Naive thymus-derived CD4-positive, alpha-beta T cell (primary cell): ENCODE results near the gene AUNIP. TPM values are rescaled to one million over a fixed set of nuclear protein-coding genes. Genes with fewer than 3 reads are reported as not detected.
A peak's percentile ranks its signal among the peaks of the same experiment; 100 is the strongest.

ENCODE experiments used
- ATAC-seq: fragments of 150-1000 bp; cut with Tn5 transposase; 2 replicates; pipeline ENCODE4 v1.10.0; 2021; ENCODE audit warnings: mild to moderate bottlenecking, moderate library complexity
- CTCF ChIA-PET: fragments of 350-600 bp; sonication (Branson Sonifier 250); formaldehyde crosslinking; loops from one replicate; lab custom pipeline; 2021; ENCODE audit warnings: antibody characterized with exemption; lab: Charles Lee
- POLR2A ChIA-PET: fragments of 350-600 bp; sonication (Branson Sonifier 250); formaldehyde crosslinking; loops from one replicate; lab custom pipeline; 2021; ENCODE audit warnings: antibody characterized with exemption, inconsistent platforms; lab: Charles Lee
- DNase-seq, 9 donors: peaks; one replicate each; pipeline versions ENCODE4 v3.0.0 to v3.0.0-alpha.2; 2020 to 2022; ENCODE audit warnings: mixed read lengths in 1 of 9
- H3K27ac ChIP-seq: one replicate; pipeline ENCODE4 v1.7.0; 2013; ENCODE audit warnings: mild to moderate bottlenecking, low read depth, low read length, moderate library complexity
- H3K27me3 ChIP-seq, 2 donors: one replicate each; pipeline ENCODE4 v1.7.0; 2013; ENCODE audit warnings: low read length in 2 of 2, mild to moderate bottlenecking in 2 of 2, moderate library complexity in 2 of 2; ENCODE audit not compliant: control insufficient read depth in 2 of 2, insufficient read depth in 2 of 2
- H3K36me3 ChIP-seq, 3 experiments: 1 replicate in 2 of 3; 2 replicates in 1 of 3; pipeline ENCODE4 v1.7.0; 2013; ENCODE audit warnings: low read length in 3 of 3, mild to moderate bottlenecking in 3 of 3, moderate library complexity in 1 of 3; ENCODE audit not compliant: insufficient read depth in 3 of 3, control insufficient read depth in 2 of 3
- H3K4me1 ChIP-seq, 2 donors: one replicate each; pipeline ENCODE4 v1.7.0; 2013; ENCODE audit warnings: low read length in 2 of 2, mild to moderate bottlenecking in 2 of 2, moderate library complexity in 1 of 2; ENCODE audit not compliant: control insufficient read depth in 2 of 2, insufficient read depth in 2 of 2
- H3K4me3 ChIP-seq: 2 replicates; pipeline ENCODE4 v1.7.0; 2013; ENCODE audit warnings: mild to moderate bottlenecking, low read length
- H3K9me3 ChIP-seq, 3 experiments: 1 replicate in 2 of 3; 2 replicates in 1 of 3; pipeline ENCODE4 v1.7.0; 2013; ENCODE audit warnings: low read length in 3 of 3; ENCODE audit not compliant: control insufficient read depth in 2 of 3
- H3K27ac Mint-ChIP-seq, 9 donors: one replicate each; pipeline ENCODE4 v1.8.0; 2020 to 2022; ENCODE audit warnings: mixed read lengths in 9 of 9, mild to moderate bottlenecking in 8 of 9, moderate library complexity in 5 of 9, inconsistent platforms in 2 of 9
- H3K27me3 Mint-ChIP-seq, 5 donors: one replicate each; pipeline ENCODE4 v1.8.0; 2021 to 2022; ENCODE audit warnings: mixed read lengths in 5 of 5, mild to moderate bottlenecking in 1 of 5
- H3K36me3 Mint-ChIP-seq, 5 donors: one replicate each; pipeline ENCODE4 v1.8.0; 2020 to 2022; ENCODE audit warnings: mixed read lengths in 5 of 5, mild to moderate bottlenecking in 3 of 5, inconsistent platforms in 1 of 5
- H3K4me1 Mint-ChIP-seq, 7 donors: one replicate each; pipeline ENCODE4 v1.8.0; 2020 to 2022; ENCODE audit warnings: mixed read lengths in 7 of 7, mild to moderate bottlenecking in 3 of 7, inconsistent platforms in 1 of 7
- H3K4me3 Mint-ChIP-seq, 10 donors: one replicate each; pipeline ENCODE4 v1.8.0; 2020 to 2022; ENCODE audit warnings: mild to moderate bottlenecking in 10 of 10, mixed read lengths in 10 of 10, moderate library complexity in 6 of 10, inconsistent platforms in 2 of 10
- H3K9me3 Mint-ChIP-seq, 11 donors: one replicate each; pipeline ENCODE4 v1.8.0; 2020 to 2022; ENCODE audit warnings: mixed read lengths in 11 of 11, mild to moderate bottlenecking in 4 of 11, inconsistent platforms in 1 of 11, moderate library complexity in 1 of 11
- intact Hi-C, 2 donors: fragments of 100-400 bp; cut with micrococcal nuclease; formaldehyde crosslinking; loops; one replicate each; pipeline ENCODE4 v1.15.1; 2023
- polyA plus RNA-seq, 2 donors: library from polyadenylated mRNA; unstranded; fragments of 300-500 nt; fragmentation: Illumina TruSeq; gene quantifications; one replicate each; pipeline ENCODE4 v1.2.3, GENCODE V29; 2021
- total RNA-seq, 6 experiments: library from RNA in 5 of 6; stranded (reverse) in 5 of 6; gene quantifications; 1 replicate in 5 of 6; 2 replicates in 1 of 6; pipeline ENCODE4 v1.2.3 and lab custom pipeline; 2021 to 2026

The AUNIP gene
- total and polyA plus RNA-seq, 7 experiments from 2014 or later = 0.83 to 4.3 TPM; not detected in 5

- Mint-ChIP-seq H3K4me3 (no peak overlapping the region), H3K4me1 (peaks cover 0 to 8% (median 4%) of the 10 kb centered on the region in 7 donors), H3K36me3 (peaks cover 0 to 9% (median 0%) of the 10 kb centered on the region in 5 donors), H3K9me3 (no peaks in the 10 kb centered on the region), H3K27ac (peak overlapping the region in 1 of 9 donors; percentile 78), H3K27me3 (no peaks in the 10 kb centered on the region)
- ATAC-seq (no peak), DNase-seq (no peak)
- no peaks in the 10 kb centered on the region for H3K4me1 ChIP-seq
- CTCF ChIA-PET = no interaction called here
- no peaks in the 10 kb centered on the region for H3K27me3 ChIP-seq
- H3K4me3 ChIP-seq = no peak overlapping the region
- H3K27ac ChIP-seq = no peak overlapping the region
- no peaks in the 10 kb centered on the region for H3K36me3 ChIP-seq
- H3K9me3 ChIP-seq = no peaks in the 10 kb centered on the region
- POLR2A ChIA-PET = interaction anchor here (0.6 kb wide), 1 partner anchor 752 kb away, joined by 4 read pairs; no protein-coding TSS in a partner anchor
- intact Hi-C loops = no loop called here
Observed at GRCh38 chr1:25866288-25866687, 7.0 kb upstream of the AUNIP start.

- Histone ChIP-seq H3K4me3 (no peak overlapping the region), H3K36me3 (no peaks in the 10 kb centered on the region), H3K4me1 (peaks cover 3 to 4% of the 10 kb centered on the region in 2 donors), H3K27me3 (no peaks in the 10 kb centered on the region), H3K27ac (no peak overlapping the region), H3K9me3 (no peaks in the 10 kb centered on the region)
- no peak overlapping the region for H3K4me3 Mint-ChIP-seq
- H3K27ac Mint-ChIP-seq = no peak overlapping the region
- no peak for DNase-seq
- H3K4me1 Mint-ChIP-seq = peaks cover 0 to 17% (median 12%) of the 10 kb centered on the region in 7 donors
- POLR2A ChIA-PET = interaction anchor here (0.6 to 1.2 kb wide), 2 partner anchors 14 to 130 kb away, joined by 3 read pairs; no protein-coding TSS in a partner anchor
- H3K9me3 Mint-ChIP-seq = no peaks in the 10 kb centered on the region
- H3K36me3 Mint-ChIP-seq = peaks cover 0 to 9% (median 0%) of the 10 kb centered on the region in 5 donors
- no peaks in the 10 kb centered on the region for H3K27me3 Mint-ChIP-seq
- CTCF ChIA-PET = interaction anchor here (0.9 to 1.1 kb wide), 2 partner anchors 29 to 291 kb away, joined by 3 read pairs; no protein-coding TSS in a partner anchor
- intact Hi-C loops = no loop called here
- ATAC-seq = no peak
Observed at GRCh38 chr1:25864434-25864833, 5.2 kb upstream of the AUNIP start.

DNA sequence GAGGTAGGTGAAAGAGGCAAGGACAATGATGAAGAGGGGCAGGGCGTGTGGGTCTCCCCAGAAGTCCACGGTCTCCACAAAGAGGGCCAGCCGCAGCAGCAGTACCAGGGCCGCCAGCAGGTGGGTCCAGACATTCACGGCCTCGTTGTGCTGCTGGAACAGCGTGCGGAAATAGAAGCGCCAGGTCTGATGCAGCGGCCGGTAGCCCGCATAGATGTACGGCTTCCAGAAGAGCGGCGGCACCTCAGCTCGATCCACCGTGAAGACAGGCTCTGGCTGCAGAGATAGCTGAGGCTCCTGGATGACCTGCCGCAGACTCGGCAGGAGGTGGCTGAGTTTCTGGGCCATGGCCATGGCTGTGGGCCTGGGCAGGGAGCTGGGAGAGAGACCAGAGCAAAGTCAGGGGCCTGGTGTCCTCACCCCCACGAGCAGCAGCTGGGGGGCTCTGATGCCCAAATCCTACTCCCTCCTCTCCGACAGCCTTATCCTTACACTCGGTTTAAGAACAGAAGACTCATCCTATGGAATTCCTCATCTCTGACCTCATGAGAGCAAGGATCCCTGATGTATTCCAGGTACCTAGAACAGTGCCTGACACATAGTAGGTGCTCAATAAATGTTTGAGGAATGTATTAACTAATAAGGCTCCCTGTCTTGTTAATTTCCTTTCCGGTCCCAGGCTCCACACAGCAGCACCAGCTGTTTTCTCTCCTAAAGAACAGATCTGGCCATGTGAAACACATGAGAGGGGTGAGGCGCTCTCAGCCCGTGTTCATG lies 4.4 kb upstream of the AUNIP start:
- peaks cover 8 to 9% of the 10 kb centered on the region in 2 donors for H3K4me1 ChIP-seq
- peak overlapping the region in 1 of 9 donors; percentile 67 for H3K27ac Mint-ChIP-seq
- H3K9me3 Mint-ChIP-seq = no peaks in the 10 kb centered on the region
- no peaks in the 10 kb centered on the region for H3K36me3 ChIP-seq
- DNase-seq (no peak), ATAC-seq (no peak)
- POLR2A ChIA-PET = interaction anchor here (0.6 kb wide), 1 partner anchor 131 kb away, joined by 3 read pairs; no protein-coding TSS in a partner anchor
- peaks cover 0 to 25% (median 18%) of the 10 kb centered on the region in 7 donors for H3K4me1 Mint-ChIP-seq
- H3K27me3 ChIP-seq = no peaks in the 10 kb centered on the region
- H3K4me3 ChIP-seq = no peak overlapping the region
- no peaks in the 10 kb centered on the region for H3K27me3 Mint-ChIP-seq
- H3K36me3 Mint-ChIP-seq = peaks cover 0 to 9% (median 0%) of the 10 kb centered on the region in 5 donors
- CTCF ChIA-PET = interaction anchor here (0.6 to 1.1 kb wide), 3 partner anchors 27 to 291 kb away, joined by 3 read pairs; partner anchors contain the start of gene PAFAH2
- H3K27ac ChIP-seq = no peak overlapping the region
- no peak overlapping the region for H3K4me3 Mint-ChIP-seq
- intact Hi-C loops = no loop called here
- no peaks in the 10 kb centered on the region for H3K9me3 ChIP-seq

DNA sequence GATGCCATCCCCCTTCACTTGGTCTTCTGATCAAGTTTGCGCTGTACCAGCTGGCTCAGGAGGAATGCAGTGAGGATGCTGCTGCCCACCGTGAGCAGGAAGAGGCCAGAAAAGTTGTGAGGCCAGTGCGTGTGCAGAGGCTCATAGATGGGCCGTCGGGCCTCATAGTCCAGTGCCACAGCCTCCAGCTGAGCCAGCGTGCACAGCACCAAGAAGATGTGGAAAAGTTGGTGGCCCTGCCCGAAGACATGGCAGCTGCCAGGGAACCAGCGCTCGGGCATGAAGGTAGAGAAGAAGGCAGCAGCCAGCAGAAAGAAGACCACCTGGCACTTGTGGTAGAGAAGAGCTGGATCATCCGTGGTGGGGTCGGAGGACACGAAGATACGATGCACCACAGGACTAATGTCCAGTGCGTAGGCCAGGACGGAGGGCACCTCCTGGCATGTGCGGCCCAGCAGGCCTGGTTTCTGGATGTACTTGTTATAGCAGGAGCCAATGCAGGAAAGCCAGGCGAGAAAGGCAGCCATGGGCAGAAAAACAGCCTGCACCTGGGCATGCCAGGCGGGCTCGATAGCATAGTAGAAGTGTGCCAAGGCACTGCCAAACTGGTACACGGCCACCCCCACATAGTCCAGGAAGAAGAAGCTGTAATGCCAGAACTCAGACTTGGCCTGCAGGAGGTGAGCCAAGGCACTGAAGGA lies 3.7 kb upstream of the AUNIP start:
- Mint-ChIP-seq H3K27me3 (no peaks in the 10 kb centered on the region), H3K4me1 (peaks cover 0 to 26% (median 24%) of the 10 kb centered on the region in 7 donors), H3K36me3 (peaks cover 0 to 9% (median 0%) of the 10 kb centered on the region in 5 donors), H3K27ac (peak overlapping the region in 1 of 9 donors; percentile 67), H3K9me3 (no peaks in the 10 kb centered on the region), H3K4me3 (no peak overlapping the region)
- ATAC-seq (no peak), DNase-seq (no peak)
- Histone ChIP-seq H3K36me3 (no peaks in the 10 kb centered on the region), H3K4me3 (no peak overlapping the region), H3K27ac (no peak overlapping the region), H3K4me1 (peaks cover 9 to 10% of the 10 kb centered on the region in 2 donors), H3K9me3 (no peaks in the 10 kb centered on the region), H3K27me3 (no peaks in the 10 kb centered on the region)
- CTCF ChIA-PET = interaction anchor here (1.1 kb wide), 1 partner anchor 135 kb away, joined by 4 read pairs; the partner anchor contains the start of gene PAFAH2
- POLR2A ChIA-PET = interaction anchor here (0.9 to 1.3 kb wide), 2 partner anchors 12 to 17 kb away, joined by 3 read pairs; no protein-coding TSS in a partner anchor
- intact Hi-C loops = no loop called here

DNA sequence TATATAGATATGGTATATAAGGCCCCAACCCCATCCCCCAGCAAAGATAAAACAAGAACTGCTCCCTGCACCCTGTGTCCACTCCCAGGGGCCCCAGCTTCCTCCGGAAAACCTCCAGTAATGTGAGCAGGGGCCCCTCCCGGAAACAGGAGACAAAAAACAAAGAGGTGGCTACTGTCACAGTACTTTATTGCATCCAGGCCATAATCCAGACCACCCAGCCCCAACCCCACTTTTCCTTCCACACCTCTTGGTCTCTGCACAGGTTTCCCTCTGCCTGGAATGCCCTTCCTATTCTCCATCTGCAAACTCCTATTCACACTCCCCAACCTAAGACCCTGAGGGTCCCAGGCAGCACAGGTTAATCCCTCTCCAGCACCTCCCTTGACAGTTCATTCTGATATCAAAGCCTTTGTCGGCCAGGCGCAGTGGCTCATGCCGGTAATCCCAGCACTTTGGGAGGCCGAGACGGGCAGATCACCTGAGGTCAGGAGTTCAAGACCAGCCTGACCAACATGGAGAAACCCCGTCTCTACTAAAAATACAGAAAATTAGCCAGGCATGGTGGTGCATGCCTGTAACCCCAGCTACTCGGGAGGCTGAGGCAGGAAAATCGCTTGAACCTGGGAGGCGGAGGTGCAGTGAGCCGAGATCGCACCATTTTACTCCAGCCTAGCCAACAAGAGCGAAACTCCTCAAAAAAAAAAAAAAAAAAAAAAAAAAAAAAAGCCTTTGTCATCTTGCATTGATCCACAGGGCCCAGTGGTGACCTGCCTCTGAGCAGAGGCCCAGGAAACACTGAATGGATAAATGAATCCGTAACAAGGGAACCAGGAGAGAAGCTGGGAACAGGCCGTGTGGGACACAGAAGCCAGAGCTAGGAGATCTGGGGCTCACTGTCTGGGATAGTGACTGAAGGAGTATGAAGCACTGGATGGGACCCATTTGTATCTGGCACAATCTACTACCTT lies 2.3 kb upstream of the AUNIP start:
- no peak for DNase-seq
- Histone ChIP-seq H3K4me3 (no peak overlapping the region), H3K4me1 (peaks cover 9 to 10% of the 10 kb centered on the region in 2 donors), H3K36me3 (no peaks in the 10 kb centered on the region), H3K27ac (no peak overlapping the region), H3K9me3 (no peaks in the 10 kb centered on the region), H3K27me3 (no peaks in the 10 kb centered on the region)
- intact Hi-C loops = no loop called here
- ChIA-PET POLR2A (interaction anchor here (0.6 to 2.5 kb wide), 5 partner anchors 13 to 315 kb away, joined by 3 to 7 read pairs (median 3); no protein-coding TSS in a partner anchor), CTCF (interaction anchor here (1.1 kb wide), 1 partner anchor 136 kb away, joined by 4 read pairs; the partner anchor contains the start of gene PAFAH2)
- Mint-ChIP-seq H3K9me3 (no peaks in the 10 kb centered on the region), H3K27me3 (no peaks in the 10 kb centered on the region), H3K4me3 (peak overlapping the region in 6 of 10 donors; percentile 20 to 48 (median 36)), H3K4me1 (peaks cover 0 to 26% (median 24%) of the 10 kb centered on the region in 7 donors), H3K27ac (peak overlapping the region in 4 of 9 donors; percentile 10 to 51 (median 35)), H3K36me3 (peaks cover 0 to 9% (median 0%) of the 10 kb centered on the region in 5 donors)
- ATAC-seq = no peak
